ENCODE results near the gene ANKLE1. TPM values are rescaled to one million over a fixed set of nuclear protein-coding genes. Genes with fewer than 3 reads are reported as not detected.
A peak's percentile ranks its signal among the peaks of the same experiment; 100 is the strongest.

ANKLE1 gene
- total RNA-seq, 4 donors from 2014 or later = 0.39 to 0.81 TPM; not detected in 2

- Histone ChIP-seq H3K9me3 (no peaks in the 10 kb centered on the region), H3K36me3 (peaks cover 0 to 22% of the 10 kb centered on the region in 2 donors), H3K27ac (peak overlapping the region in 1 of 4 donors; percentile 63), H3K4me1 (peaks cover 0 to 50% (median 24%) of the 10 kb centered on the region in 3 donors), H3K27me3 (peaks cover 10% of the 10 kb centered on the region), H3K4me3 (no peak overlapping the region)
- no peak for ATAC-seq
- TF ChIP-seq CTCF (IDR thresholded peaks at IDR 0.05) = no peak
- no peak for TF ChIP-seq POLR2AphosphoS5 (IDR thresholded peaks at IDR 0.05)
- WGBS, 2 donors (ENCODE audit: low coverage in 1 of 2) = 62 to 69% methylated on average over 9 to 10 of the region's 10 CpGs
Measured at GRCh38 chr19:17335575-17335974, 53.9 kb downstream of the ANKLE1 start.

Other genes starting within 250 kb of the ANKLE1 start
- 1 to 10 TPM; 3.2 to 6.4 (median 5.5) TPM for gene HAUS8, start 206.4 kb upstream of the ANKLE1 start, total RNA-seq
- gene MYO9B, start 206.1 kb upstream of the ANKLE1 start, total RNA-seq = 10 to 100 TPM; 38.1 to 77.7 (median 66.2) TPM
- gene USE1, start 66.5 kb upstream of the ANKLE1 start, total RNA-seq = 10 to 100 TPM; 11.3 to 24.0 (median 17.9) TPM
- gene OCEL1, start 55.7 kb upstream of the ANKLE1 start, total RNA-seq = 10 to 100 TPM in 1 of 4 donors, 1 to 10 TPM in 3; 3.5 to 15.1 (median 6.5) TPM
- 10 to 100 TPM; 33.9 to 71.9 (median 60.2) TPM for gene NR2F6, start 36.0 kb upstream of the ANKLE1 start, total RNA-seq
- gene USHBP1, start 17.2 kb upstream of the ANKLE1 start, total RNA-seq = 1 to 10 TPM; 4.6 to 9.6 (median 5.1) TPM
- 10 to 100 TPM; 62.6 to 91.8 (median 81.9) TPM for gene BABAM1, start 14.5 kb upstream of the ANKLE1 start, total RNA-seq
- gene ABHD8, start 21.5 kb downstream of the ANKLE1 start, total RNA-seq = 10 to 100 TPM; 13.2 to 34.4 (median 24.3) TPM
- gene MRPL34, start 24.0 kb downstream of the ANKLE1 start, total RNA-seq = 100 to 1,000 TPM in 3 of 4 donors, 10 to 100 TPM in 1; 95.0 to 175 (median 113) TPM
- 10 to 100 TPM; 13.2 to 58.5 (median 19.9) TPM for gene DDA1, start 27.7 kb downstream of the ANKLE1 start, total RNA-seq
- 1 to 10 TPM; 1.3 to 6.2 (median 4.2) TPM for gene ANO8, start 53.0 kb downstream of the ANKLE1 start, total RNA-seq
- gene GTPBP3, start 55.7 kb downstream of the ANKLE1 start, total RNA-seq = 10 to 100 TPM in 3 of 4 donors, 1 to 10 TPM in 1; 9.3 to 20.2 (median 15.6) TPM
- 100 to 1,000 TPM in 1 of 4 donors, 10 to 100 TPM in 3; 41.4 to 110 (median 67.9) TPM for gene PLVAP, start 95.4 kb downstream of the ANKLE1 start, total RNA-seq
- gene CCDC194, start 112.3 kb downstream of the ANKLE1 start, total RNA-seq = not detected
- 100 to 1,000 TPM in 1 of 4 donors, 10 to 100 TPM in 3; 36.6 to 196 (median 40.7) TPM for gene BST2, start 123.7 kb downstream of the ANKLE1 start, total RNA-seq
- 10 to 100 TPM; 30.8 to 44.7 (median 37.7) TPM for gene MVB12A, start 138.1 kb downstream of the ANKLE1 start, total RNA-seq
- gene TMEM221, start 166.8 kb downstream of the ANKLE1 start, total RNA-seq = 1 to 10 TPM in 1 of 4 donors, under 1 TPM in 1, not detected in 2; 0.46 to 1.3 TPM
- not detected for gene NXNL1, start 179.0 kb downstream of the ANKLE1 start, total RNA-seq
- gene SLC27A1, start 188.6 kb downstream of the ANKLE1 start, total RNA-seq = 10 to 100 TPM; 17.1 to 21.3 (median 19.6) TPM
- 10 to 100 TPM; 35.0 to 48.7 (median 39.9) TPM for gene PGLS, start 229.7 kb downstream of the ANKLE1 start, total RNA-seq